Measurements from ENCODE around the gene PTPN1.
A peak's percentile ranks its signal among the peaks of the same experiment; 100 is the strongest.
"Not testable (repeated sequence)": the region's sequence is repeated elsewhere in the genome, so short reads cannot be mapped to it uniquely, and the experiment has no call there.

The PTPN1 gene

GRCh38 chr20:50613438-50614169 is 103.4 kb downstream of the PTPN1 start:
- no peak for DNase-seq

- no peak for DNase-seq
These were observed 105.2 kb downstream of the PTPN1 start for GRCh38 chr20:50615407-50615806.

- no peak for DNase-seq
These were observed 106.8 kb downstream of the PTPN1 start for GRCh38 chr20:50617022-50617421.

GRCh38 chr20:50618537-50618936 is 108.4 kb downstream of the PTPN1 start:
- no peak for DNase-seq

- not testable (repeated sequence) for DNase-seq
These were observed 110.3 kb downstream of the PTPN1 start for GRCh38 chr20:50620459-50620858.

- no peak for DNase-seq
These were observed 111.0 kb downstream of the PTPN1 start for GRCh38 chr20:50621068-50621665.

GRCh38 chr20:50624351-50625016 is 114.3 kb downstream of the PTPN1 start:
- DNase-seq: no peak

- peak; percentile 44 for DNase-seq
These were observed 115.9 kb downstream of the PTPN1 start for GRCh38 chr20:50625986-50626677.

GRCh38 chr20:50627747-50628146 is 117.6 kb downstream of the PTPN1 start:
- DNase-seq: no peak

- DNase-seq: no peak
These were observed 118.1 kb downstream of the PTPN1 start for GRCh38 chr20:50628332-50628731.

- DNase-seq: no peak
These were observed 118.9 kb downstream of the PTPN1 start for GRCh38 chr20:50628853-50629669.

GRCh38 chr20:50629670-50630045 is 119.5 kb downstream of the PTPN1 start:
- DNase-seq: no peak

GRCh38 chr20:50630578-50631263 is 120.5 kb downstream of the PTPN1 start:
- no peak for DNase-seq

GRCh38 chr20:50632236-50632635 is 122.1 kb downstream of the PTPN1 start:
- no peak for DNase-seq

- no peak for DNase-seq
These were observed 122.5 kb downstream of the PTPN1 start for GRCh38 chr20:50632701-50633100.

GRCh38 chr20:50633361-50633760 is 123.2 kb downstream of the PTPN1 start:
- DNase-seq: no peak

- no peak for DNase-seq
These were observed 124.0 kb downstream of the PTPN1 start for GRCh38 chr20:50634191-50634590.
